HFFc6 (cell line): Measurements from ENCODE around the gene CCDC97. TPM values are rescaled to one million over a fixed set of nuclear protein-coding genes. Genes with fewer than 3 reads are reported as not detected.

Experiments used
- DNase-seq: peaks from one replicate; pipeline ENCODE4 v3.0.0-alpha.2; 2018
- H3K27ac Mint-ChIP-seq: 2 replicates; pipeline ENCODE4 v1.8.0; 2020; ENCODE audit warnings: mild to moderate bottlenecking, mixed read lengths
- H3K27me3 Mint-ChIP-seq: 2 replicates; pipeline ENCODE4 v1.8.0; 2021; ENCODE audit warnings: mild to moderate bottlenecking, moderate library complexity, mixed read lengths; ENCODE audit not compliant: insufficient read depth
- H3K36me3 Mint-ChIP-seq: 2 replicates; pipeline ENCODE4 v1.8.0; 2021; ENCODE audit warnings: low read depth, mixed read lengths
- H3K4me1 Mint-ChIP-seq: 2 replicates; pipeline ENCODE4 v1.8.0; 2020; ENCODE audit warnings: low read depth, mixed read lengths
- H3K4me3 Mint-ChIP-seq: 2 replicates; pipeline ENCODE4 v1.8.0; 2020; ENCODE audit warnings: mild to moderate bottlenecking, moderate library complexity, mixed read lengths
- H3K9me3 Mint-ChIP-seq: 2 replicates; pipeline ENCODE4 v1.8.0; 2020; ENCODE audit warnings: mild to moderate bottlenecking, mixed read lengths
- CTCF ChIP-seq: fragments of 200-600 bp; sonication (generic); IDR thresholded peaks from 2 replicates; pipeline ENCODE4 v1.5.0; 2021; ENCODE audit warnings: antibody characterized with exemption, mild to moderate bottlenecking
- total RNA-seq, 6 experiments: library from RNA; stranded (reverse); fragmentation: NEBNext Ultra II Directional; extraction: Animal tissue kit (Norgen Biotek cat#: 25700); gene quantifications; 2 replicates in 1 of 6; 3 replicates in 5 of 6; pipeline ENCODE4 v1.2.3, GENCODE V29; 2021

CCDC97 gene
- total RNA-seq, 6 experiments from 2014 or later, result 15.4 to 19.1 (median 16.8) TPM

DNA sequence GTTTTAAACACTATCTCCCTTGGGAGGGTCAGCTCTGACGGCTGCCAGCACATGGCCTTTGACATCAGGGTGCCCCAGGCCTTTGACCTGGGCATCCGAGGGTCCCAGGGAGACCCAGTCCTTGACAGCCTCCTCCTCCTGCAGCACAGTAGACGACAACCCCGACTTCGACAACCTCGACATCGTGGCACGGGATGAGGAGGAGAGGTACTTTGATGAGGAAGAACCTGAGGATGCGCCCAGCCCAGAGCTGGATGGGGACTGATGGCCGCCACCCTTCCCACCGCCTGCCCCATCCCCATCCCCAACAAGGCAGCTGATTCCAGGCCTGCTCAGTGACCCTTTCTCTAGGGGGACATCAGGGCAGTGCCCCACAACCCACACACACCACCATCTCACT, 12.5 kb downstream of the CCDC97 start:
- H3K4me3 Mint-ChIP-seq, result peak overlapping the region; percentile 76
- peaks cover 35% of the 10 kb centered on the region for H3K36me3 Mint-ChIP-seq
- peak overlapping the region; percentile 98 for H3K27ac Mint-ChIP-seq
- no peak for DNase-seq
- peaks cover 11% of the 10 kb centered on the region for H3K27me3 Mint-ChIP-seq
- no peaks in the 10 kb centered on the region for H3K9me3 Mint-ChIP-seq
- peaks cover 66% of the 10 kb centered on the region for H3K4me1 Mint-ChIP-seq
- TF ChIP-seq CTCF, result no peak

- Mint-ChIP-seq H3K27ac (peak overlapping the region; percentile 98), H3K4me3 (peak overlapping the region; percentile 76), H3K27me3 (peaks cover 10% of the 10 kb centered on the region), H3K4me1 (peaks cover 69% of the 10 kb centered on the region), H3K9me3 (no peaks in the 10 kb centered on the region), H3K36me3 (peaks cover 32% of the 10 kb centered on the region)
- TF ChIP-seq CTCF, result no peak
- DNase-seq, result peak; percentile 52
These were observed 13.1 kb downstream of the CCDC97 start for GRCh38 chr19:41323023-41323422.

GRCh38 chr19:41323430-41324125, 13.6 kb downstream of the CCDC97 start:
- Mint-ChIP-seq H3K4me1 (peaks cover 74% of the 10 kb centered on the region), H3K4me3 (peak overlapping the region; percentile 76), H3K36me3 (peaks cover 32% of the 10 kb centered on the region)

DNA sequence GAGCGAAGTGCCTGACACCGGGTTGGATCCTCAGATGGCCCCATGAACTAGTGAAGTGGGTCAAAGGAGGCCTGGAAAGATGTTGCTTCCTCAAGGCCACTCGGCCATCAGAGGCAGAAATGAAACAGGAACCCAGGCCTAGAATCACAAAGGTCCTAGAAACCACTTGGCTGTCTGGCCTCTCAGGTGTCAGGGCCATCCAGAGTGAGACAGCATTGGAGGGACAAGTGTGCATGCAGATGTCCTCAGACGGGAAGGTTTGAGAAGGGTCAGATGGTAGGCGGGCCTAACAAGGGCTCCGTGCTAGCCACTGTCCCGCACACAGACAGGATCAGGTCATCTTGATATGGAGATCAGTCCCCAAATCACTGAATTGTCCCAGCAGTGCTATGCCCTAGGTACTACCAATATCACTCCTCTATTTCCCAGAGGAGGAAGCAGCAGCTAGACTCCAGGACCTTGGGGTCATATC, 14.3 kb downstream of the CCDC97 start:
- Mint-ChIP-seq H3K4me1 (peaks cover 81% of the 10 kb centered on the region), H3K27ac (peak overlapping the region; percentile 98), H3K4me3 (peak overlapping the region; percentile 76), H3K27me3 (peaks cover 10% of the 10 kb centered on the region), H3K9me3 (no peaks in the 10 kb centered on the region), H3K36me3 (peaks cover 25% of the 10 kb centered on the region)
- DNase-seq, result no peak
- TF ChIP-seq CTCF, result no peak

More at GRCh38 chr19:41323430-41324125, 13.6 kb downstream of the CCDC97 start:
- Mint-ChIP-seq H3K27me3 (peaks cover 10% of the 10 kb centered on the region), H3K9me3 (no peaks in the 10 kb centered on the region), H3K27ac (peak overlapping the region; percentile 98)
- TF ChIP-seq CTCF, result no peak
- peak; percentile 86 for DNase-seq

DNA sequence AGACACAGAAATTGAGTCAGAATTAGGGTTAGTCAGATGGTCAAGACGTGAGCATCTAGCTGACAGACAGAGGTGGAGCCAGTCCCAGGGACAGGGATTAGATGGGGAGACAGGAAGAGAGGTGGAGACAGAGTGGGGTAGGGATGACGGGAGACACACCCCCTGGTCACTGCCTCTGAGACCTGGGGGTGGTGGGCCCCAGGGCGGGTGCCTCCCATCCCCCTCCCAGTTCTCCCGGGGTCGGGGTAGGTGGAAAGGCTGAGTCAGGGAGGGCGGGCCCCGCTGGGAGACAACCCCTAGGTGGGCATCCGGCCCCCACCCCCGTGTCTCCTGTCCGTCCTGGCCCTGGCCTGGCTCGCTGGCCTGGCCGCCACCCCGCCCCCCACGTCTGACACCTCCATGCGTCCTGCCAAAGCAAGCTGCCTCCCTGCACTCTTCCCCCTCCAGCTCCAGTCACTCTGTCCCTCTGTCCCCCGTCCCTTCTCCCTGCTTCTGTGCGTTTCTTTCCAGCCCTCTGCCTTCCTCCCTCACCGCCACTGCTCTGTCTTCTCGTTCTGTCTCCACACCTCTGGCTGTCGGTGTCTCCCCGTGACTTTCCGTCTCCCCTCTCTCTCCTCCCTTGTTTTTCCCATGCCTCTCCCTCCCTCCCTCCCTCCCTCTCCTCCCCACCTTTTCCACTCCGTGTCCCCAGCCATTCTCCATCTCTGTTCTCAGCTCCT, 15.1 kb downstream of the CCDC97 start:
- peaks cover 81% of the 10 kb centered on the region for H3K4me1 Mint-ChIP-seq
- DNase-seq, result peak; percentile 82
- H3K36me3 Mint-ChIP-seq, result peaks cover 21% of the 10 kb centered on the region

More for the DNA sequence above, 15.1 kb downstream of the CCDC97 start:
- H3K4me3 Mint-ChIP-seq, result peak overlapping the region; percentile 80
- TF ChIP-seq CTCF, result no peak
- H3K27me3 Mint-ChIP-seq, result peaks cover 10% of the 10 kb centered on the region
- H3K9me3 Mint-ChIP-seq, result no peaks in the 10 kb centered on the region
- H3K27ac Mint-ChIP-seq, result peak overlapping the region; percentile 98
